NCI-H446 treated with DMSO at 0.1 percent for 48 hours (cell line): ENCODE results near the gene TMEM131.
"Not testable (repeated sequence)": the region's sequence is repeated elsewhere in the genome, so short reads cannot be mapped to it uniquely, and the experiment has no call there.

Source experiments
- DNase-seq: peaks from one replicate; lab custom pipeline; 2025; lab: John Stamatoyannopoulos, UW

Gene TMEM131, protein sequence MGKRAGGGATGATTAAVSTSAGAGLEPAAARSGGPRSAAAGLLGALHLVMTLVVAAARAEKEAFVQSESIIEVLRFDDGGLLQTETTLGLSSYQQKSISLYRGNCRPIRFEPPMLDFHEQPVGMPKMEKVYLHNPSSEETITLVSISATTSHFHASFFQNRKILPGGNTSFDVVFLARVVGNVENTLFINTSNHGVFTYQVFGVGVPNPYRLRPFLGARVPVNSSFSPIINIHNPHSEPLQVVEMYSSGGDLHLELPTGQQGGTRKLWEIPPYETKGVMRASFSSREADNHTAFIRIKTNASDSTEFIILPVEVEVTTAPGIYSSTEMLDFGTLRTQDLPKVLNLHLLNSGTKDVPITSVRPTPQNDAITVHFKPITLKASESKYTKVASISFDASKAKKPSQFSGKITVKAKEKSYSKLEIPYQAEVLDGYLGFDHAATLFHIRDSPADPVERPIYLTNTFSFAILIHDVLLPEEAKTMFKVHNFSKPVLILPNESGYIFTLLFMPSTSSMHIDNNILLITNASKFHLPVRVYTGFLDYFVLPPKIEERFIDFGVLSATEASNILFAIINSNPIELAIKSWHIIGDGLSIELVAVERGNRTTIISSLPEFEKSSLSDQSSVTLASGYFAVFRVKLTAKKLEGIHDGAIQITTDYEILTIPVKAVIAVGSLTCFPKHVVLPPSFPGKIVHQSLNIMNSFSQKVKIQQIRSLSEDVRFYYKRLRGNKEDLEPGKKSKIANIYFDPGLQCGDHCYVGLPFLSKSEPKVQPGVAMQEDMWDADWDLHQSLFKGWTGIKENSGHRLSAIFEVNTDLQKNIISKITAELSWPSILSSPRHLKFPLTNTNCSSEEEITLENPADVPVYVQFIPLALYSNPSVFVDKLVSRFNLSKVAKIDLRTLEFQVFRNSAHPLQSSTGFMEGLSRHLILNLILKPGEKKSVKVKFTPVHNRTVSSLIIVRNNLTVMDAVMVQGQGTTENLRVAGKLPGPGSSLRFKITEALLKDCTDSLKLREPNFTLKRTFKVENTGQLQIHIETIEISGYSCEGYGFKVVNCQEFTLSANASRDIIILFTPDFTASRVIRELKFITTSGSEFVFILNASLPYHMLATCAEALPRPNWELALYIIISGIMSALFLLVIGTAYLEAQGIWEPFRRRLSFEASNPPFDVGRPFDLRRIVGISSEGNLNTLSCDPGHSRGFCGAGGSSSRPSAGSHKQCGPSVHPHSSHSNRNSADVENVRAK (N-terminal part only)

DNA sequence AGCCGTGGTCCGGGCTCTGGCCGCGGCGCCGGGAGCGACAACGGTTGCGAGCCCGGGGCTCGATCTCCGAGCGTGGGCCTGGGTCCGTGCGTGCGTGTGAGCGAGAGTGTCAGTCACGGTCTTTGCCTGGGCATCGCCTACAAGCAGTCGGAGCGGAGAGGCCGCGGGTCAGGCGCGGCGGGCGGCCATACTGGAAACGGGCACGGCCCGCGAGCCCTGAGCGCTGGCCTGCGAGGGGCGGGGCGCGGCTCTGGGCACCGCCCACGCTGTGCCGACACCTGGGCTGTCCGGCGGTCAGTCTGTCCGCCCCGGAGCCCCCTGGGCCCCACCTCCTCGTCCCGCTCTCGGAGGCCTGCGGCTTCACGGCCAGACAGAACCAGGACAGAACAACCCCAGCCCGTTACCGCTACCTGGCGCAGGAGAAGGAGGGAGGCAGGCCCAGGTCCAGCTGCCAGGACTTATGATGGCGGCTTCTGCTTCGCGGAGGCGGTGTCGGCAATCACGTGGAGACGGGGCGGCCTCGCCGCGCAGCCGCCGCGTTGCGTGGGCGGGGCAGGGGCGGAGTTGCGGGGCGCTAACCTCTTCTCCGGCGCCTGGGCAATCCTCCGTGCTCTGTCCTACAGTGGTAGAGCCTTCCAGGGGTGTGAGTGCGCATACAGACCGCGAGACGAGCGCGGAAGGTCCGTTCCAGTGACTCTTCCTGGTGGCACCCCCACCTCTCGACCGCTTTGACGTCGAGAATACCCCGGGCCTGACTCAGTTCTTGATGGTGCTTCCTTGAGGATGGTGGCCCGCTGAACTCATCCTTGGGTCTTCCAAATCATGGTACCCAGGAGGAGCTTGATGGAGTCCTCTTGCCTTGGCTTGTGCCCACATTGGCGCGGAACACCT is at the start of gene TMEM131:
TMEM131 (minus strand) TSS at position 215 of the 891 bp plus-strand sequence. CDS start 286 bp downstream, outside the sequence.
- peak; percentile 80 for DNase-seq

DNA sequence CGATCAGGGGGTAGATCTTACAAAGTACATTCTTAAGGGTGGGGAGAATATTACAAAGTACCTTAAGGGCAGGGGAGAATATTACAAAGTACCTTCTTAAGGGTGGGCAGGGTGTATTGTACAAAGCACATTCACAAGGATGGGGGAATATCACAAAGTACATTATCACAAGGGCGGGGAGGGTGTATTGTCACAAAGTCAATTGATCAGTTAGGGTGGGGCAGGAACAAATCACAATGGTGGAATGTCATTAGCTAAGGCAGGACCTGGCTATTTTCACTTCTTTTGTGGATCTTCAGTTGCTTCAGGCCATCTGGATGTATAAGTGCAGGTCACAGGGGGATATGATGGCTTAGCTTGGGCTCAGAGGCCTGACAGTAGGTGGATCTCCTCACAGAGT is 49.0 kb upstream of the TMEM131 start:
- not testable (repeated sequence) for DNase-seq

DNA sequence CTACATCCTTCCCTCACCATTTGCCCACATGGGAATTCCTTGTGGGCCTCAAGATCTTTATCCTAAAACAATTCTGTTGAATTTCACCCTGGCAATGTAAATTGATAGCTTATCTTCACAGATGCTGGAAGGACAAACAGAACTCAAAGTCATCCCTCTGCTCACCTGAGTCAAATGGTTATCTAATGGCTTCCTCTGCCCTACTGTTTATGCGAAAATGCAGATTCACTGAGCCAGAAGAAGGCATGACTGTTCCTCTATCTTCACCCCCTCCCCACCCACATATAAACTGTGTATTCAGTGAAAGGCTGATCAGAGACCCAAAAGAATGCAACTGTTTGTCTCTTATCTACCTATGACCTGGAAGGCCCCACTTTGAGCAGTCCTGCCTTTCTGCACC is 47.4 kb upstream of the TMEM131 start:
- DNase-seq = no peak

DNA sequence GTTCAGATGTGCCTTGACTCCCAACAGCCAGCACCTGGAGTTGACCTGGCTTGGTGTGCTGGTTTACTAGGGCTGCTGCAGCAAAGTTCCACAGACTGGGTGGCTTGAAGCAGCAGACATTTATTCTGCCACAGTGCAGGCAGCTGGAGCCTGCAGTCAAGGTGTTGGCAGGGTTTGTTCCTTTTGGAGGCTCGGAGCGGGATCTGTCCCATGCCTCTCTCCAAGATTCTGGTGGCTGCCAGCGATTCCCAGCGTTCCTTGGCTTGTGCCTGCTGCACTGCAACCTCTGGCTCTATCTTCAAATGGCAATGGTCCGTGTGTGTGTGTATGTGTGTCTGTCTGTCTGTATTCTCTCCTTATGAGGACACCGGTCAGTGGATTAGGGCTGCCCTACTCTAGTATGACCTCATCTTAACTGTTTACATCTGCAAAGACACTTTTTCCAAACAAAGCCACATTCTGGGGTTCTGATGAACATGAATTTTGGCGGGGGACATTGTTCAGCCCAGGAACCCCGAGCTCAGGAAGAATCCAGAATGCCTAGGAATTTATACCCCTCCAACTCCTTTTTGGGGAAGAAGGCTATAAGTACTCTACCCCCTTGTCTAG is 44.7 kb upstream of the TMEM131 start:
- DNase-seq = no peak

DNA sequence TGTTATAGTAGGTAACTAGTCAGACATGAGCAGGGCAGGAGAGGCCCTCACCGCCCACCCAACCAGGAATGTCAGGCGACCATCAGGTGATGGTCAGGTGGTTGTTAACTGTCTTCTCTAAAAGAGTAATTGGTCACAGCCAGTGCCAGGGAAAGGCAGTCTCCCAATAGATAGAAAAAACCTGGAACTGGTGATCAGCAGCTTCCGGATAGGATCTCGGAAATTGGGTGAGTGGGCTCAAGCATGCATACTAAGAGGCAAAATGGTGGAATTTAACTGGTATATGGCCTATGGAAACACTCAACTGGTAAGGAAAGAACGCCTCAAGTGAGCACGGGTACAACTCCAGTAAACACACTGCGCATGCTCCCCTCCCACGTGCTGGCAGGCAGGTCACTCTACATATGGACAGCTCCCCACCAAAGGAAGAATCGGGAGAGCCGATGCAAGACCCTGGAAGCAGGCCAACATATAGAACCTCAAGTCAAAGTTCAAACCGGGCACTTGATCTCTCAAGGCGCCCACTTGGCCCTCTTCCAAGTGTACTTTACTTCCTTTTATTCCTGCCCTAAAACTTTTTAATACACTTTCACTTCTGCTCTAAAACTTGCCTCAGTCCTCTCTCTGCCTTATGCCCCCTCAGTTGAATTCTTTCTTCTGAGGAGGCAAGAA is 43.5 kb upstream of the TMEM131 start:
- no peak for DNase-seq

DNA sequence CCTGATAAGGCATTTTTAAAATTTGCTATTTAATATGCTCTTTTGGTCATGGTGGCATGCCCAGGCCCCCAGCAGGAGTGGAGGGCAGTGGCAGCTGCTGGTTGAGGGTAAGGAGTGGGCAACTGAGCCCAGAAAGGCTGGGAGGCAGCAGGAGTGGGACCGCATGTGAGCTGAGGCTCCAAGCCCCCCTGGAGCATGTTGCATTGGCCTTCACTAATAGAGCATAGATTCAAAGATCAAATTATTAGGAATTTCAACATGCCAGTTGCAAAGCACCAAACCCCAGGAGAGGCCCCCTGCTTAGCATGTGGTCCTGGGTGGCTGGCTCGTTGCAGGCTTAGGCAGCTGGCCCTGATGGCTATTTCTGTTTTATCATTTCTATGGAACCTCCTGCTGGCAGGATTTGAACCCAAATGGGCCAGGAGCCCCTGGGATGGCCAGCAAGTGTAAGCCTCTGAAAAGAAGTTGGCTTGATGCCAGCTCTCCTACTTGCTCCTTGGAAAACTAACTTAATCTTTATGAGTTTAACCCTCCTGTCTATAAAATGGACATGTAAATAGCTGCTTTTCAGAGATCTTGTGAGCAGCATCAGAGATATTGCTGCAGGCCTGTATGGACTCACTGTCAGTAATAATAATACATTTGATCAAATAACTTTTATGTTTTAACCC is 42.1 kb upstream of the TMEM131 start:
- DNase-seq = no peak

DNA sequence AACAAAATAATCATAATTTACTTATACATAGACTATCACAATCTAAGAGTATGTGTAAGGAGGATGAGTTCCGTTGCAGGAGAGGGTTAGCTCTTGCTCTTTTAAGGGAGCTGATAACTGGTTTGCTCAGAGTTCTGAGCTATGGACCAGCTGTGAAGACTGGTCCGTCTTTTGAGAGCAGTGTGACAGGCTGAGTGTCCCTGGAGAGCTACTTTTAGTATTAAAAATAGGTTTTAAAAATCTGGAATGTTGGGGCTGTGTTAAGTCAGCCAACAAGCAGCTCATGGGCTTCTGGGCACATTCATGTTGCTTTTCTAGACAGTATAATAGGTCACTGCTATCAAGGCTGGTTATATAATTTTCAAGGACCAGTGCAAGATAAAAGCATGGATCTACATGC is 41.5 kb upstream of the TMEM131 start:
- DNase-seq = no peak

DNA sequence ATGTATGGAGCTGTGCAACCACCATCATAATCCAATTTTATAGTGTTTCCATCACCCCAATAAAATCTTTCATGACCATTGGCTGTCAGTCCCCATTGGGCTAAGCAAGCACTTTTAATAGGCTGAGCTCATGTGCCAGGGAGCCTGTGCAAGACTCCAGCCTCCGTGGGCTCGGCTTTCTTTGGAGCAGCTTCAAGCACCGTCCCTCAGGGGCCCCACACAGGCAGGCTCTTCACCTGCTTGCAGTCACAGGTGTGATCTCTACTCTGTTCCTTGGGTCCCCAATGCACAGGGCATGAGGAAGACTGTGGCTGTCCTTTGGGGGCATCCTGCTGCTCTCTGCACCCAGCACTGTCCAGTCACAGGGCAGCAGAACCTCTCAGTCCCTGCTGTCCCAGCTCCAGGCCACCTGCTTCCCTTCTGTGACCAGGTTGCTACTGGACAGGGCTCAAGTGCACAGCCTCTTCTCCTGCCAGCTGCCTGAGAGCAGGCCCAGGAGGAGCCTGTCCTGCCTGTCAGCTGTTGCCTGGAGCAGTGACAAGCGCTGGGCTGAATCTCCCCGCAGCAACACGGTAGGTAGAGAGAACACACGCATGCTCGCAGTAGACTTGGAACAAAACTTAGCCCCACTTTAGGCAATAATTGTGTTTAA is 40.7 kb upstream of the TMEM131 start:
- DNase-seq = no peak

DNA sequence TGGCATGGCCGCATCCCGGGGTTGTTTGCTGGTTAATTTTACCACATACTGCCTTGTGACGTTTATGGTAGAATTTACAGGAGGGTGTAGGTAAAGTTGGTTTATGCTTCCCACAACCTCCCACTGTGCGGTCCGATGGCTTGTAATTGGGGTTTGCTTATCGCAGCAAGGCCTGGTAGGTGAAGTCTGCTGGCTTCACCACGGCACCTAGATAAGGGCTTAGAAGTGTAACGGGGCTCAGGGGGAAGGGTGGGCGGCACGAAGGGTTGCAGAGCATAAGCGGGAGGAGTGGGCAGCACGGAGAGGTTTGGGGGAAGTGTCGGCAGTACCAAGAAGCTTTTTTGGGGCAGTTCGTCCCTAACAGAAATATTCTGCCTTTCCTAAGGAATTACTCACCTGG is 39.0 kb upstream of the TMEM131 start:
- DNase-seq = no peak

DNA sequence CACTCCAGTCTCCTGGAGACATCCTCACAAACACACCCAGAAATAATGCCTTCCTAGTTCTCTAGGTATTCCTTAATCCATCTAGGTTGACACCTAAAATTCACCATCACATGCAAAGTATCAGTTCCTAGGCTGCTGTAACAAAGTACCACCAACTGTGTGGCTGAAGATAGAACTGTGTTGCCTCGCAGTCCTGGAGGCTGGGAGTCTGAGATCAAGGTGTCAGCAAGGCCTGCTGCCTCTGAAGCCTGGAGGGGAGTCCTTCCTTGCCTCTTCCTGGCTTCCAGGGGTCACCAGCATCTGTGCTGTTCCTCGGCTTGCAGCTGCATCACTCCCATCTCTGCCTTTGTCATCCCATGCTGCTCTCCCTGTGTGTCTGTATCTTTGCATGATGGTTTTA is 36.3 kb upstream of the TMEM131 start:
- DNase-seq = no peak

DNA sequence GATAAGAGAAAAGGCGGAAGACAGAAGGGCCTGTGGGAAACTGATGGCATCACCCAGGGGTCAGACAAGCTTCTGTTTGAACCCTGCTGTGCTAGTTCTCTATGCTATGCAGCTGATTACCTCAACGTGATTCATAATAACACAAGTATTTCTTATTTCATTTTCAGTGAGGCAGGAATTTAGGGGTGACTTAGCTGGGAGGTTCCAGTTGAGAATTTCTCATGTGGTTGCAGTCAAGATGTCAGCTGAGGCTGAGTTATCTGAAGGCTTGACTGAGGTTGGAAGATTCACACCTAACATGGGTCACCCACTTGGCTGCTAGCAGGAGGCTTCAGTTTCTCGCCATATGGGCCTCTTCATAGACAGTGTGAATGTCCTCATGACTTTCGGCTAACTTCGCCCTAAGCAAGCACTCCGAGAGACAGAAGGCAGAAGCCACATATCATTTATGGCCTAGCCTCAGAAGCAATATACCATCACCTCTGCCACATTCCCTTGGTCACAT is 34.0 kb upstream of the TMEM131 start:
- no peak for DNase-seq

DNA sequence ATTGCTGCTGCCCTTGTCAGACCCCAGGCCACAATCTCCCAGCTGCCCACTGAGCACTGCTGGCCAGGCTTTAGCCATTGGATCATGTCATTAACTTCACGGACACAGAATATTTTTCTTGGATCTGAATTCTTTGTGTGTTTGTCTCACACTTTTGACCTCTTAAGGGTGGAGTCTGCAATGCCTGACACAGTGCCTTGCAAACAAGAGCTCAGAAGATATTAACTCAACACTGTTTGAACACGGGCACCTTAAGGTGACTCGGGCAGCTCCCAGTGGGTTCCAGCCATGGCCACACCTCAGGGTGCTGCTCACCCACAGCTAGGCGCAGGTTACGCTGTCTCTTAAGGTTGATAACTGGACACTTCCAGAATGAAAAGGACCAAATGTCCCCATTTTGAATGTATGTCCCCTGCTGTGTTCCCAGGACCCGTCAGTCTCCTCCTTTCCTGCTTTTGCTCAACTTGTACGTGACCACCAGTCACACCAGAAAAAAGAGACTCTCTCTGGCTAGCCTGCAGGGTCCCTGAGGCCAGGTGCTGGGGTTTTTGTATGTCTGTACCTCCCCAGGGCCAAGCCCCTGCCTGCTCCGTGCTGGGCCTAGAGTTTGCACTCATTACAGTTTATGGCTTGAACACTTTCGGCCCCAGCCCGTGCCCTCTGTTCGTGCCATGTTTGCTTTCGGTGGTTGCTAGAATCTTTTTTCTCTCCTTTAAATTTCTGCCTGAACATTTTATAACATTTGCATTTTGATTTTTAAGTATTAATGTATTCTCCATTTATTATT is 33.4 kb upstream of the TMEM131 start:
- no peak for DNase-seq

DNA sequence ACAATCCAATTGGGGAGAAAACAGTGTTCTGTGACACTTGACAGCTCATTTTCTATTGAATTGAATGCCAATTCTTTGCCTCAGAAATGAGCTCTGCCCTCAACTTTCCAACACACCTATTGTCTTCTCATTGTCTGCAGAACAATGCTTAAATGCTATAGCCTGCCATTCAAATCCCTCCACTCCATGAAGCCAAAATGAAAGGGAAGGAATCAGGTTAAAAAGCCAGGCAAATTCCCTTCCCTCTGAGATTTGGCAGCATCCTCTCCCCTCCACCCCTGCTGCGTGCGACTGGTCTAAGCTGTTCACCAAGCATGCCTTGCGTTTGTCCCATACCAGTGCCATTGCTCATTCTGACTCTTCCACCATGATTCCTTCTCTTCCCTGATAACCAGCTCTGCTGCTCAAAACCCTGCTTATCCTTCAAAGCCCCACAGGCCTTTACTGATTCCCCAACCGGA is 32.4 kb upstream of the TMEM131 start:
- DNase-seq = no peak

DNA sequence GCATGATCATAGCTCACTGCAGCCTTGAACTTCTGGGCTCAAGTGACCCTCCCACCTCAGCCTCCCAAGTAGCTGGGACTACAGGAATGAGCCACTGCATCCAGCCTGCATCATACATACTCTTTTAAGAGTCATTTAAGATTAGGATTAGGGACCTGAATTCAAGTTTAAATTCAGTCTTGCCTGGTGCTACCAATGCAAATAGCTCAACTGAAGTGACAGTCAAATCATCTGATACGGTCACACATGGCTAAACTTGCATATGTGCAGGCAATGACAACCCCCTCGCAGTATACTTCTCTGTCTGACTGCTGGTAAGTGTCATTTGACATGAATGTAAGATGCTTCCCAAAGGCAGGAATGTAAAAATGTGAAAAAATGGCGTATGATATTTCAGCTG is 31.8 kb upstream of the TMEM131 start:
- no peak for DNase-seq

DNA sequence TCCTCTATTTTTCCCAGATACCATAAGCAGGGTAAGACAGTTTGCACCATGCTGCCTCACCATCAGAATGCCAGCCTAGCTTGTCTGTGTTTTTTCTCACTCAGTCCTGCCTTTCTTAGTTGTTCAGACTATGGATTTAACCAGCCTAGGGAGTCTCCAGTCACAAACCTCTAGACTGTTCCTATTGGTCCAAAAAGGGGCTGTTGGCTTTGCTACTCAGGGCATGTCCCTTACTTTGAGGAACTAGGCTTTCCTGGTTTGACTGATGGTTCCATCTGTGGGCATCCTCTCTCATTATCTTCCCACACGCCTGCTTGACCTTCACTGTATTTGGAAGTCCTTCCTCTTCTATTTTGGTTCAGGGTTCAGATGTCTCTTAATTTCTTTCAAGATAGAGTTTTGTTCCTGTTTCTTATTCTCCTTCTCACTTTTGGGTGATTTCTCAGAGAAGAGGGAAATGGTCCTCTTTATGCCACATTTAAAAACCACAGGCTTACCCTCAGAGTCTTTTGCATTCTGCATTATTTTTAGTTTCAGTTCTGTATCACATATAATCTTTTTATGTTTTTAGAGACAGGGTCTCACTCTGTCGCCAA is 31.3 kb upstream of the TMEM131 start:
- DNase-seq = no peak

DNA sequence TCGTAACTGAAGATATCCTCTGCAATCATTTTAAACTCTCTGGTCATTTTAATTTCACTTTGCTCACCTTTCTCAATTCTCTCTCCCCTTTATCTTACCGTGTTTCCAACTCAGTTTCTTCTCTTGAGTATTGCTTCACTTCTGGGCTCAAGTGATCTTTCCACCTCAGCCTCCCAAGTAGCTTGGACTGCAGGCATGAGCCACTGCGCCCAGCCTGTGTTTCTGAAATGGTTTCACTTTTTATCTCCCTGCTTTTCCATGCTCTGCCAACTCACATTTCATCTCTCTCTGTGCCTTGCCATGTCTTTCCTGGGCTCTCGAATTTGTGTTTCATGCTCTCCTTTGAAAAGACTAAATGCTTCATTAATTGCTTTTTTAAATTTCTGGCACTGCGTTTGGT is 30.5 kb upstream of the TMEM131 start:
- DNase-seq = no peak

DNA sequence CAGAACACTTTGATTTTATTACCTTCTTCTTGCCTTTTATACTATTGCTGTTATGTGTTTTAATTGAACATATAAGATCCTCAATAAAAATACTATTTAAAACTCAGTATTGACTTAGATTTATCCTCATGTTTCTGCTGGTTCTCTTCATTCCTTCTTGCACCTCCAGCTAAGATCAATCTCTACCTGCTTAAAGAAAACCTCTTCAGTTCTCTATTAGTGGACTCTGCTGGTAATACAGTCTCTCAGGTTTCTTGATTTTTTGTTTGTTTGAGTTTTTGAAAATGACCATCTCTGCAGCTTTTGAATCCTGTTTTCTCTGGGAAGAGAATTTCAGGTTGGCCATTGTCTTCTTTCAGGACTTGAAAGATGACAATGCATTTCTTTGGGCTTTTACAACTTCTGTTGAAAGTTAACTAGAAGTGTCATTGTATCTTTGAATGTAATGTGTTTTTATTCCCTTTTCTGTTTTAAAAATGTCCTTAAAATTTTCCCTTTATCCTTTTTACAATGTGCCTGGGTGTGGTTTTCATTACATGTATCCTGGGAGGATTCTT is 29.8 kb upstream of the TMEM131 start:
- DNase-seq = no peak
